Effector CD4-positive, alpha-beta T cell (primary cell): ENCODE data around the gene NUDT2.

Source experiments
- DNase-seq: peaks from one replicate; pipeline ENCODE4 v3.0.0-alpha.2; 2020

NUDT2 gene

GRCh38 chr9:34370970-34371880 is 41.9 kb downstream of the NUDT2 start:
- no peak for DNase-seq

DNA sequence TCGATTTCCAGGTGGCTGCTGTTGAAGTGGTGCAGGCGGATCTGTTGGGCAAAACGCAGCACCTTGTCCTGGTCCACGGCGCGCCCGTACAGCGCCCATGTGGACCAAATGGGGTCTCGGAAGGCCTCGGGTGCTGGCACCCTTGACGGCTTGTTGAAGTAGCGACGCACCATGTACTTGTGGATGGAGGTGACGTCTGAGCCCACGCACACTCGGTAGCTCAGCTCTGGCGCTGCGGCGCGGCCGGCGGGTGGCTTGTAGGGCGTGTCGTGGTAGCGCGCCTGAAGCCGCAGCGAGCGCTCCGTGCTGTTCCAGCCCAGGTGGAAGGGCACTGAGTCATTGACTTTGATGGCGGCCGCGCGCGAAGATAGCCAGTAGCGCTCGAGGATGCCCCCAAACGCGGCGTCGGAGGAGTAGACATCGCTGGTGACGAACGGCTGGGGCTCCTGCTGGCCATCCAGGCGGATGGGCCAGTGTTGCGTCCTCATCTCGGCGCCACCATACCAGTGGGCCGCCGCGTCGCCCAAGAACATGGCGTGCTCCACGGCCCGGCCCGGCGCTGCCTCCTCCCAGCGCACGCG is 42.6 kb downstream of the NUDT2 start:
- DNase-seq = no peak

- DNase-seq = no peak
These were observed 43.2 kb downstream of the NUDT2 start for GRCh38 chr9:34372467-34373011.

GRCh38 chr9:34373749-34374148 is 44.4 kb downstream of the NUDT2 start:
- DNase-seq = no peak

DNA sequence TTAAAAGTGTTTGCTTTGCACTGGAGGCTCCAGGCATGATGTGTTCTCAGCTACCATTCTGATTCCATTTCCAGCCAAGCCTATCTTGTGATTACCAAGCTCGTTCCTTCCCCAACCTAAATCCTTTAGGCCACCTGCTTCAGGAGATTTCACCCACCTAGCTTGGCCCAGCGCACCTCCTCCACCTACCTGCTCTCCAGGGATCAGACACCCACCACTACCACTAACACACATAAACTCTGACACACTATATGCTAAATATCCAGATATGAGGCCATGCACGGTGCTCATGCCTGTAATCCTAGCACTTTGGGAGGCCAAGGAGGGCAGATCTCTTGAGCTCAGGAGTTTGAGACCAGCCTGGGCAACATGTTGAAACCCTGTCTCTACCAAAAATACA is 45.0 kb downstream of the NUDT2 start:
- no peak for DNase-seq

GRCh38 chr9:34374905-34375552 is 45.7 kb downstream of the NUDT2 start:
- no peak for DNase-seq

GRCh38 chr9:34375901-34376595 is 46.7 kb downstream of the NUDT2 start:
- peak; percentile 38 for DNase-seq

DNA sequence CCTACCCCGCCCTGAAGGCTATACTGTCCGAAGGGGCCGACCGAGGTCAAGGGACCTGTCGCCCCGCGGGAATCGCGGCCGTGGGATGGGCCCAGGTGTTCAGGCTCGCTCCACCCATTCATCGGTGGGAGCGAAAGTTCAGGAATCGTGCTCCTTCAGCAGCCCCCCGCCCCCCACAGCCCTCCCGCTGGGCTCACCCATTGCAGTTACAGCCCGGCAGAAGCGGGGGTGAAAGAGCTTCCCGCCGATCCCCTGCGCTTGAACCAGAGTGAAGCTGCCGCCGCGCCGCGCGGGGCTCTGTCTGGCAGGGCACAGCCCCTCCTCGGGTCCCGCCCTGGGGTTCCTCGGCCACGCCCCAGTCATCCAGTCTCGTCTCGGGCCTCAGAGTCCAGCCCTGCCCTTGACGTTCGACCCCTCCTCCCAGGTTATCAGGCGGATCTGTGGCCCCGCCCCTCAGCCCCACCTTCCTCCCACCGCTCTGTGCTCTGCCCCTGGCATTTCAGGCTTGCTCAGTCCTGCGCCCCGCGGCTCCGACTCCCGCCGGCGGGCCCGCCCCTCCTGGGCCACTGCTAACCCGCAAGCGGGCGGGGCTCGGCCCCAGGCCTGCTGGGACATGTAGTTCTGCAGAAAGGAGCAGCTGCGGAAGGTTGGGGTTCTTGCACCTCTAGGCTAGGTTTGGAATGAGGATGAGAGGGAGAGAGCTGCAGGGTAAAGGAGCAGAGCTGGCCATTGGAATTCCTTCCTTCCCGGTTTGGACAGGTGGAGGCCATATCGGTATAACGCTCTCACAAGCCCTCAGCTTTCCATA is 47.4 kb downstream of the NUDT2 start, which contains the start of gene MYORG:
TSS of gene MYORG (minus strand) at position 303 of the 808 bp plus-strand sequence. CDS start 3,955 bp downstream, outside the sequence.
- DNase-seq = peak; percentile 93

DNA sequence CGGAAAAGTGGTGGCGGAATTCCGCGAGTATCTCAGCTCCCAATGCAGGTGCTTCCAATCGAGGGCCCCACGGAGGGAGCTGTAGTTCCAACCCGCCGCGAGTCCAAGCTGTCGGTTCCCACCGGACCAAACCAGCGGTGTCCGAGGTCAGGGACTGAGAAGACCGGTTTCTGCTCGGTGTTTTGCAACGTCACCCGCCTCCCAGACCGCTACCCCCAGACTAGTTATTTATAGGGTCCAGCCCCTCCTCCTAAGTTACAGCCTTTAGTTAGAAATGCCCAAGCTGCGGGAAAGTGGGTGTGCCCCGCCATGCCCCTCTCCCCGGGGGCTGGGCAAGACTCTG is 48.0 kb downstream of the NUDT2 start:
- DNase-seq = no peak

DNA sequence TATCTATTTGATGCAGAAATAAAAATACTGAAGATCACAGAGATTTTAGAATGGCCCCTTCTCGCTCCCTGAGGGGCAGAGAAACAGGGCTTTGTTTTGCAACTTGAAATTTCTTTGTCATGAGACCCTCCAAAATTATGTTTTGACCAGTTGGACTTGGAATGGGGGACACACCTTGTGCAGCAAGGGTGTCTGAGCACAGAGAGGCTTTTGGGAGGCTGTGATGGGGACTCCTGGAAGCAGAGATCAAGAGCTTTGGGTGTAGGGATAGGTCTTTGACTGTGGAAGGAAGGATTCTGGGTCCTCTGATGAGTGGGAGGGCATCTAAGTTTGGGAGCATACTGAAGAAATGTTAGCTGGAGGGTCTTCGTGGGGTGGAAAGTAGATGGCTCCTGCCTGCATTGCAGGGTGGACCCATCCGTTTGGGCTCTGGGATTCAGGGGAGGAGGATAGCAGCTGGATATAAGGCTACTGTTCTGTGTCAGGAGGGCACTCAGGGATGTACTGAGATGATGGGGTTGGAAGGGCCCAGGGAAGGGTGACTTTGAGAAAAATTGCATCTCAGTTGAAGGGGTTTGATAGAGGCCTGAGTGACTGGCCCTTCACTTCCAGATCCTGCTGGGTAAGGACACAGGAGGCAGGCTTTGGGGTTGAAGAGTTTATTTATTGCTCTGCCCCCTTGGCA is 49.1 kb downstream of the NUDT2 start:
- no peak for DNase-seq

GRCh38 chr9:34379334-34380033 is 50.1 kb downstream of the NUDT2 start:
- DNase-seq = peak; percentile 88

GRCh38 chr9:34380034-34380510 is 50.7 kb downstream of the NUDT2 start:
- no peak for DNase-seq

DNA sequence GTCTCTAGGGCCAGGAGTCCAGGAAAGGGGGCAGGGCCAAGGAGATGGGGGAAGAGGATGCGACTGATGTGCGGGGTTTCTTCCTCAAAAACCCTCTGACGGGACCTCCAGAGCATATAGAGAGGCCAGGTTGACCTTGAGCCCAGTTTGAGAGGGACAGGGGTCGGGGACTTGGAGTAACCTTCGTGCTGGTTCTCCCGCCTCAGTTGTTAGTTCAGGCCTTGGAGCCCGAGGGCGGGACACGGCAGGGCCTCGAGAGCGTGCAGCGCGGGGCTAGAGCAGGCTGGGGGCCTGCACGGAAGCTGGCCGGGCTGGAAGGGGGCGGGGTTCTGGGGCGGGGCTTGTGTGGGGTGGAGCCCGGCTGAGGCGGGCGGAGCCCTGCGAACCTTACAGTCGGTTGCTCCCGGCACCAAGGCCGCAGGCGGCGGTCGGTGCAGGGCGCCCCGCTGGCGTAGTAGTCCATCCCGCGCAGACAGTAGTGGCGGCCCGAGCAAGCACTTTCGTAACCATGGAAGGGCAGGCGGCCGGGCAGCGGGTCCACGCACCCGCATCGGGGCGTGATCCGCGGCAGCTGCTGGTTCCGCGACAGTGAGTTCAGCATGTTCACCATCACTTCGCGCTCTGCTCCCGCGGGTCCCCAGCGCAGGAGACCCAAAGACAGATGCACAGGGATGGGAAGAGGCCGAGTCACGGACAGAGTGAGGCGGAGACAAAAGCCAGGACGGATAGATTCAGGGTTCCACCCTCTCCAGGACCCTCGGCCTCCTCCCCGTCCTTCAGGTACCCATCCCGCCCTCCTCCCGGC is 51.3 kb downstream of the NUDT2 start:
- peak; percentile 69 for DNase-seq

DNA sequence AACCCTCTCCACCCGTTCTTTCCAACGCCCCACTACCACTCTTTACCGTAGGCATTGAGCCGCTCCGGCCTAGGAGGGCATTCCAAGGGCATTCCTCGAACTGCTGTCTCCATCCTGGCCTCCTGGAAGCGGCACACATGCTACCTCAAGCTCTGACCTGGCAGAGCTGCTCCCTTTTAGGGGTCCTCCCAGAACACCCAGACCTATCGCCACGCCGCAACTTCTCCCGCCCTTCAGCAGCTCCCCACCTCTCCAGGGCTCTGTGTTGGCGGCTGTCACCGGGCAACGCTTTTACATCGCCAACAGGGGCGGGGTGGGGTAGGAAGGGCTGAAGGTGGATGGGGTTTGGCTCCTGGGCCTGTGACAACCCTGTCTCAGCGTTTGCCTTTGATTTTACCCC is 52.0 kb downstream of the NUDT2 start:
- no peak for DNase-seq

GRCh38 chr9:34382054-34382453 is 52.7 kb downstream of the NUDT2 start:
- no peak for DNase-seq

DNA sequence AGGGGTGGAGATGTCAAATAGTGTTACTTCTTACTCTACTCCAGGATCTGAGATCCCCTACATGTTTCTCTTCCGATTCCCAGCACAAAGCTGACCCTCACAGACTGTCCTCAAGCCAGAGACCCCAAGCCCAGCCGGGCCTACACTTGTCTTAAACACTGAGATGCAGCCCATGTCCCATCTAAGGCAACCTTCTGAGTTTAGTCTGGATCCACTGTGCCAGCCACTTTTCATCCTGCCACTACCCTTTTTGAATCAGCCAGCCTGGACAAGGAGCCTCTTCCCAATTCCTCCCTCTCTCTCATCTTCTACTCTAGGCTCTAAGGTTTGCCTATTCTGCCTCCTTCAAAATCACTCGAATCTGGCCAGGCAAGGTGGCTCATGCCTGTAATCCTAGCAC is 53.5 kb downstream of the NUDT2 start:
- DNase-seq = no peak

- no peak for DNase-seq
These were observed 54.5 kb downstream of the NUDT2 start for GRCh38 chr9:34383904-34384303.

DNA sequence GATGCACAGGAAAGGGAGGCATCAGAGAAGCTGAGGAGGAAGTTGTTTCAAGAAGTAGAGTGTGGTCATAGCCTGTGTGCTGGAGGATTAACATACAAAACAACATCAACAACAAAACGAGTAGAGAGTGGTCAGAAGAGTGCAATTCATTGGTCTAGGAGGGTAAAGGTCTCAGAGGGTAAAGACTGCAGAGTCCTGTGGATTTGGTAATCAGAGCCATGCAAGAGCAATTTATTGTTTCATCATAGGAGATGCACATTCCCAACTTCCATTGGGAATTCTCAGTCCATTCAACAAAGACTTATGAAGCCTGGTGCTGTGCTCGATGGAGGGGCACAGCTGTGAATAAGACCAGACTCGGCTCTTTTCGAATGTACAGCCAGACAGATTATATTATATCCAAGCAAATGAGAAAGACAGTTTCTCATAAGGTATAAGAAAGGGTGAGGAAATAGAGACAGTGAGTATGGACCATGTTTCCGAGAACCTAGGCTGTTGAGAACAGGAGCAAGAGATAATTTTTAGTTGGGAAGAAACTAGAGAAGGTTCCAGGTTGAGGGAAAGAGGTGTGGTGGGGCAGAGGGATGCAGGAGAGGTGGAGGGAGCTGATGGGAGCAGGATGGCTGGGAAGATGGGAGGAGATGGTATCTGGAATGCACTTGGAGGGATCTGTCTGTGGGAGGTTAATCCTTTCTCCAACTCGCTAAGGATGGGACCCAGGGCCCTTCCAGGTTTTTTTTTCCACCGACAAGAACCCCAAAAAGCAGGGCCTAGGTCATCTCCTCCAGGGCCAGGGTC is 55.2 kb downstream of the NUDT2 start:
- DNase-seq = no peak
